GM12878 (cell line): ENCODE results near the gene HDAC8. TPM values are rescaled to one million over a fixed set of nuclear protein-coding genes. Genes with fewer than 3 reads are reported as not detected.

ENCODE experiments used
- CBFB ChIP-seq: IDR thresholded peaks from 2 replicates; pipeline ENCODE4 v1.6.1; 2016; ENCODE audit warnings: antibody characterized with exemption, low read depth
- CBX3 ChIP-seq: fragments of 200-600 bp; sonication (generic); IDR thresholded peaks from 2 replicates; pipeline ENCODE4 v1.6.1; 2016; ENCODE audit warnings: low read depth, borderline replicate concordance
- ETV6 ChIP-seq, 2 experiments: fragments of 450-650 bp in 1 of 2; IDR thresholded peaks in 1 of 2; conservative IDR thresholded peaks in 1 of 2; 2 replicates each; pipeline ENCODE4 v1.6.1; 2014; ENCODE audit warnings: antibody characterized with exemption in 1 of 2, borderline replicate concordance in 1 of 2, low read depth in 1 of 2, mild to moderate bottlenecking in 1 of 2, moderate library complexity in 1 of 2
- FOXM1 ChIP-seq: IDR thresholded peaks from 2 replicates; pipeline ENCODE4 v1.6.1; 2012; ENCODE audit warnings: low read depth, mild to moderate bottlenecking, inconsistent platforms, low read length, moderate library complexity
- GATAD2B ChIP-seq: fragments of 450-650 bp; conservative IDR thresholded peaks from 2 replicates; pipeline ENCODE4 v1.6.1; 2017; ENCODE audit warnings: low read depth, mild to moderate bottlenecking, moderate library complexity
- KDM1A ChIP-seq: fragments of 200-600 bp; sonication (generic); IDR thresholded peaks from 2 replicates; pipeline ENCODE4 v1.6.1; 2016; ENCODE audit warnings: borderline replicate concordance
- NFXL1 ChIP-seq: fragments of 450-650 bp; IDR thresholded peaks from 2 replicates; pipeline ENCODE4 v1.6.1; 2017; ENCODE audit warnings: antibody characterized with exemption, mild to moderate bottlenecking, borderline replicate concordance
- SP1 ChIP-seq: IDR thresholded peaks from one replicate; pipeline ENCODE4 v1.6.1; 2011; ENCODE audit warnings: low read depth, low read length
- TARDBP ChIP-seq: IDR thresholded peaks from 2 replicates; pipeline ENCODE4 v1.6.1; 2016; ENCODE audit warnings: borderline replicate concordance
- YBX1 ChIP-seq: fragments of 450-650 bp; IDR thresholded peaks from 2 replicates; pipeline ENCODE4 v1.6.1; 2016; ENCODE audit warnings: antibody characterized with exemption
- polyA plus RNA-seq, 11 experiments: library from polyadenylated mRNA; depleted of rRNA in 4 of 11; unstranded in 6 of 11; stranded (reverse) in 5 of 11; fragments of >200 nt; fragmentation: Nextera tagmentation in 4 of 11; fragmentation: Illumina TruSeq in 1 of 11; extraction: Ambion mirVana in 4 of 11; extraction: Trizol in 1 of 11; gene quantifications; 1 replicate in 1 of 11; 2 replicates in 10 of 11; pipeline versions ENCODE4 v1.2.1 to v1.2.3, GENCODE V29; 2011 to 2016; ENCODE audit warnings: inconsistent platforms in 2 of 11, missing spikeins in 2 of 11, low read depth in 1 of 11
- total RNA-seq, 4 experiments: library from RNA; depleted of rRNA in 3 of 4; stranded (reverse); fragments of >200 nt in 3 of 4; fragmentation: Illumina TruSeq in 1 of 4; extraction: Trizol in 1 of 4; gene quantifications; 2 replicates each; pipeline versions ENCODE4 v1.2.1 to v1.2.3, GENCODE V29; 2013 to 2021
- TF ChIP-seq, protein P1 (sequence below): fragments of 450-650 bp; IDR thresholded peaks from 2 replicates; pipeline ENCODE4 v1.6.1; 2017; ENCODE audit warnings: low read depth, mild to moderate bottlenecking, moderate library complexity
- TF ChIP-seq, protein P2 (sequence below): fragments of 150-350 bp; IDR thresholded peaks from 2 replicates; pipeline ENCODE4 v1.6.1; 2014; ENCODE audit warnings: mild to moderate bottlenecking, low read depth, low read length
- TF ChIP-seq, protein P3 (sequence below): IDR thresholded peaks from 2 replicates; pipeline ENCODE4 v1.6.1; 2011; ENCODE audit warnings: low read depth, low read length, improper control_type of control experiment, borderline replicate concordance
- TF ChIP-seq, protein P4 (sequence below): fragments of 450-650 bp; formaldehyde crosslinking; IDR thresholded peaks from 2 replicates; pipeline ENCODE4 v1.4.0; 2022; ENCODE audit warnings: mild to moderate bottlenecking, moderate library complexity
- TF ChIP-seq, protein P5 (sequence below): fragments of 450-650 bp; IDR thresholded peaks from 2 replicates; pipeline ENCODE4 v1.6.1; 2018; ENCODE audit warnings: mild to moderate bottlenecking, low read depth, moderate library complexity; ENCODE audit not compliant: partially characterized antibody
- TF ChIP-seq, protein P6 (sequence below): fragments of 450-650 bp; formaldehyde crosslinking; IDR thresholded peaks from 2 replicates; pipeline ENCODE4 v1.5.0; 2022; ENCODE audit warnings: mild to moderate bottlenecking, missing genetic modification characterization

Gene HDAC8
- total and polyA plus RNA-seq, 10 of the 15 experiments (the other 5 are each of a cell fraction or from before 2014, with no cell fraction given): 18.1 to 34.7 (median 29.1) TPM

DNA sequence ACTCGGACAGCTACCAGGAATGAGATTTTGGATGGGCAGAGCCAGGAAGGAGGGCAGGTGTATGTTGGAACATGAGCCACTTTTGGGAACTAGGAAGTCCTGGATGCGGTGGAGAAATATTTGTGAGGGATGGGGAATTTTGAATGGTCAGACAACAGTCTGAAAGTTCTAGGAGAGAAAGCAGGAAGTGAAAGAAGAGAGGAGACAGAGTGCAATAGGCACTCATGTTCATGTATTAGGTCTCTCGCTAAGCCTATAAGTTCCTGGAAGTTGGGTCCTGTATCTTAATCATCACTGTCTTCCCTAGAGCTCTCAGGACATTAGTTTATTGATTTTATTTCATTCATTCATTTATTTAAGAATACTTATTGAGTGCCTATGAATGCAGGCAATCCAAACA, 201.2 kb downstream of the HDAC8 start (continued):
- TF ChIP-seq, protein P1, sequence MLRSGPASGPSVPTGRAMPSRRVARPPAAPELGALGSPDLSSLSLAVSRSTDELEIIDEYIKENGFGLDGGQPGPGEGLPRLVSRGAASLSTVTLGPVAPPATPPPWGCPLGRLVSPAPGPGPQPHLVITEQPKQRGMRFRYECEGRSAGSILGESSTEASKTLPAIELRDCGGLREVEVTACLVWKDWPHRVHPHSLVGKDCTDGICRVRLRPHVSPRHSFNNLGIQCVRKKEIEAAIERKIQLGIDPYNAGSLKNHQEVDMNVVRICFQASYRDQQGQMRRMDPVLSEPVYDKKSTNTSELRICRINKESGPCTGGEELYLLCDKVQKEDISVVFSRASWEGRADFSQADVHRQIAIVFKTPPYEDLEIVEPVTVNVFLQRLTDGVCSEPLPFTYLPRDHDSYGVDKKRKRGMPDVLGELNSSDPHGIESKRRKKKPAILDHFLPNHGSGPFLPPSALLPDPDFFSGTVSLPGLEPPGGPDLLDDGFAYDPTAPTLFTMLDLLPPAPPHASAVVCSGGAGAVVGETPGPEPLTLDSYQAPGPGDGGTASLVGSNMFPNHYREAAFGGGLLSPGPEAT: peak; percentile 47; the same call in 1 of the 2 replicates
- TF ChIP-seq ETV6 (conservative IDR thresholded peaks at IDR 0.05 in 1 of 2, IDR thresholded peaks at IDR 0.05 in 1 of 2; ENCODE audit: borderline replicate concordance in 1 of 2, low read depth in 1 of 2): no peak
- TF ChIP-seq, protein P2, sequence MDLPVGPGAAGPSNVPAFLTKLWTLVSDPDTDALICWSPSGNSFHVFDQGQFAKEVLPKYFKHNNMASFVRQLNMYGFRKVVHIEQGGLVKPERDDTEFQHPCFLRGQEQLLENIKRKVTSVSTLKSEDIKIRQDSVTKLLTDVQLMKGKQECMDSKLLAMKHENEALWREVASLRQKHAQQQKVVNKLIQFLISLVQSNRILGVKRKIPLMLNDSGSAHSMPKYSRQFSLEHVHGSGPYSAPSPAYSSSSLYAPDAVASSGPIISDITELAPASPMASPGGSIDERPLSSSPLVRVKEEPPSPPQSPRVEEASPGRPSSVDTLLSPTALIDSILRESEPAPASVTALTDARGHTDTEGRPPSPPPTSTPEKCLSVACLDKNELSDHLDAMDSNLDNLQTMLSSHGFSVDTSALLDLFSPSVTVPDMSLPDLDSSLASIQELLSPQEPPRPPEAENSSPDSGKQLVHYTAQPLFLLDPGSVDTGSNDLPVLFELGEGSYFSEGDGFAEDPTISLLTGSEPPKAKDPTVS: no peak
- TF ChIP-seq, protein P3, sequence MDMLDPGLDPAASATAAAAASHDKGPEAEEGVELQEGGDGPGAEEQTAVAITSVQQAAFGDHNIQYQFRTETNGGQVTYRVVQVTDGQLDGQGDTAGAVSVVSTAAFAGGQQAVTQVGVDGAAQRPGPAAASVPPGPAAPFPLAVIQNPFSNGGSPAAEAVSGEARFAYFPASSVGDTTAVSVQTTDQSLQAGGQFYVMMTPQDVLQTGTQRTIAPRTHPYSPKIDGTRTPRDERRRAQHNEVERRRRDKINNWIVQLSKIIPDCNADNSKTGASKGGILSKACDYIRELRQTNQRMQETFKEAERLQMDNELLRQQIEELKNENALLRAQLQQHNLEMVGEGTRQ: no peak
- no peak for TF ChIP-seq FOXM1
- no peak for TF ChIP-seq SP1
- TF ChIP-seq, protein P4, sequence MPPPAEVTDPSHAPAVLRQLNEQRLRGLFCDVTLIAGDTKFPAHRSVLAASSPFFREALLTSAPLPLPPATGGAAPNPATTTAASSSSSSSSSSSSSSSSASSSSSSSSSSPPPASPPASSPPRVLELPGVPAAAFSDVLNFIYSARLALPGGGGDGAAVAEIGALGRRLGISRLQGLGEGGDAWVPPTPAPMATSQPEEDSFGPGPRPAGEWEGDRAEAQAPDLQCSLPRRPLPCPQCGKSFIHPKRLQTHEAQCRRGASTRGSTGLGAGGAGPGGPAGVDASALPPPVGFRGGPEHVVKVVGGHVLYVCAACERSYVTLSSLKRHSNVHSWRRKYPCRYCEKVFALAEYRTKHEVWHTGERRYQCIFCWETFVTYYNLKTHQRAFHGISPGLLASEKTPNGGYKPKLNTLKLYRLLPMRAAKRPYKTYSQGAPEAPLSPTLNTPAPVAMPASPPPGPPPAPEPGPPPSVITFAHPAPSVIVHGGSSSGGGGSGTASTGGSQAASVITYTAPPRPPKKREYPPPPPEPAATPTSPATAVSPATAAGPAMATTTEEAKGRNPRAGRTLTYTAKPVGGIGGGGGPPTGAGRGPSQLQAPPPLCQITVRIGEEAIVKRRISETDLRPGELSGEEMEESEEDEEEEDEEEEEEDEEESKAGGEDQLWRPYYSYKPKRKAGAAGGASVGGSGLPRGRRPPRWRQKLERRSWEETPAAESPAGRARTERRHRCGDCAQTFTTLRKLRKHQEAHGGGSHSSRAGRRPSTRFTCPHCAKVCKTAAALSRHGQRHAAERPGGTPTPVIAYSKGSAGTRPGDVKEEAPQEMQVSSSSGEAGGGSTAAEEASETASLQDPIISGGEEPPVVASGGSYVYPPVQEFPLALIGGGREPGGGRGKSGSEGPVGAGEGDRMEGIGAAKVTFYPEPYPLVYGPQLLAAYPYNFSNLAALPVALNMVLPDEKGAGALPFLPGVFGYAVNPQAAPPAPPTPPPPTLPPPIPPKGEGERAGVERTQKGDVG (CRISPR knock-in tag): no peak
- TF ChIP-seq, protein P5, sequence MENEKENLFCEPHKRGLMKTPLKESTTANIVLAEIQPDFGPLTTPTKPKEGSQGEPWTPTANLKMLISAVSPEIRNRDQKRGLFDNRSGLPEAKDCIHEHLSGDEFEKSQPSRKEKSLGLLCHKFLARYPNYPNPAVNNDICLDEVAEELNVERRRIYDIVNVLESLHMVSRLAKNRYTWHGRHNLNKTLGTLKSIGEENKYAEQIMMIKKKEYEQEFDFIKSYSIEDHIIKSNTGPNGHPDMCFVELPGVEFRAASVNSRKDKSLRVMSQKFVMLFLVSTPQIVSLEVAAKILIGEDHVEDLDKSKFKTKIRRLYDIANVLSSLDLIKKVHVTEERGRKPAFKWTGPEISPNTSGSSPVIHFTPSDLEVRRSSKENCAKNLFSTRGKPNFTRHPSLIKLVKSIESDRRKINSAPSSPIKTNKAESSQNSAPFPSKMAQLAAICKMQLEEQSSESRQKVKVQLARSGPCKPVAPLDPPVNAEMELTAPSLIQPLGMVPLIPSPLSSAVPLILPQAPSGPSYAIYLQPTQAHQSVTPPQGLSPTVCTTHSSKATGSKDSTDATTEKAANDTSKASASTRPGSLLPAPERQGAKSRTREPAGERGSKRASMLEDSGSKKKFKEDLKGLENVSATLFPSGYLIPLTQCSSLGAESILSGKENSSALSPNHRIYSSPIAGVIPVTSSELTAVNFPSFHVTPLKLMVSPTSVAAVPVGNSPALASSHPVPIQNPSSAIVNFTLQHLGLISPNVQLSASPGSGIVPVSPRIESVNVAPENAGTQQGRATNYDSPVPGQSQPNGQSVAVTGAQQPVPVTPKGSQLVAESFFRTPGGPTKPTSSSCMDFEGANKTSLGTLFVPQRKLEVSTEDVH: no peak
- TF ChIP-seq CBFB: no peak
- no peak for TF ChIP-seq NFXL1
- no peak for TF ChIP-seq TARDBP
- no peak for TF ChIP-seq YBX1
- TF ChIP-seq, protein P6, sequence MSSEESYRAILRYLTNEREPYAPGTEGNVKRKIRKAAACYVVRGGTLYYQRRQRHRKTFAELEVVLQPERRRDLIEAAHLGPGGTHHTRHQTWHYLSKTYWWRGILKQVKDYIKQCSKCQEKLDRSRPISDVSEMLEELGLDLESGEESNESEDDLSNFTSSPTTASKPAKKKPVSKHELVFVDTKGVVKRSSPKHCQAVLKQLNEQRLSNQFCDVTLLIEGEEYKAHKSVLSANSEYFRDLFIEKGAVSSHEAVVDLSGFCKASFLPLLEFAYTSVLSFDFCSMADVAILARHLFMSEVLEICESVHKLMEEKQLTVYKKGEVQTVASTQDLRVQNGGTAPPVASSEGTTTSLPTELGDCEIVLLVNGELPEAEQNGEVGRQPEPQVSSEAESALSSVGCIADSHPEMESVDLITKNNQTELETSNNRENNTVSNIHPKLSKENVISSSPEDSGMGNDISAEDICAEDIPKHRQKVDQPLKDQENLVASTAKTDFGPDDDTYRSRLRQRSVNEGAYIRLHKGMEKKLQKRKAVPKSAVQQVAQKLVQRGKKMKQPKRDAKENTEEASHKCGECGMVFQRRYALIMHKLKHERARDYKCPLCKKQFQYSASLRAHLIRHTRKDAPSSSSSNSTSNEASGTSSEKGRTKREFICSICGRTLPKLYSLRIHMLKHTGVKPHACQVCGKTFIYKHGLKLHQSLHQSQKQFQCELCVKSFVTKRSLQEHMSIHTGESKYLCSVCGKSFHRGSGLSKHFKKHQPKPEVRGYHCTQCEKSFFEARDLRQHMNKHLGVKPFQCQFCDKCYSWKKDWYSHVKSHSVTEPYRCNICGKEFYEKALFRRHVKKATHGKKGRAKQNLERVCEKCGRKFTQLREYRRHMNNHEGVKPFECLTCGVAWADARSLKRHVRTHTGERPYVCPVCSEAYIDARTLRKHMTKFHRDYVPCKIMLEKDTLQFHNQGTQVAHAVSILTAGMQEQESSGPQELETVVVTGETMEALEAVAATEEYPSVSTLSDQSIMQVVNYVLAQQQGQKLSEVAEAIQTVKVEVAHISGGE (CRISPR knock-in tag): no peak
- no peak for TF ChIP-seq KDM1A
- no peak for TF ChIP-seq GATAD2B
- no peak for TF ChIP-seq CBX3
